Stimulated activated naive CD8-positive, alpha-beta T cell treated with anti-CD3 and anti-CD28 coated beads, Interleukin-15, amount 100 ng/mL, for 72 hours (primary cell): ENCODE measurements around the gene LDLRAD3.

Experiments used
- ATAC-seq: fragments of 150-1000 bp; cut with Tn5 transposase; 2 replicates; pipeline ENCODE4 v1.10.0; 2021; ENCODE audit warnings: mild to moderate bottlenecking, moderate library complexity
- DNase-seq, 2 donors: peaks; one replicate each; pipeline ENCODE4 v3.0.0; 2021 to 2022
- H3K27ac Mint-ChIP-seq, 2 donors: one replicate each; pipeline ENCODE4 v1.8.0; 2022; ENCODE audit warnings: mild to moderate bottlenecking in 2 of 2, mixed read lengths in 2 of 2, moderate library complexity in 2 of 2
- H3K27me3 Mint-ChIP-seq: one replicate; pipeline ENCODE4 v1.8.0; 2022; ENCODE audit warnings: mixed read lengths
- H3K4me1 Mint-ChIP-seq: one replicate; pipeline ENCODE4 v1.8.0; 2022; ENCODE audit warnings: mild to moderate bottlenecking, mixed read lengths
- H3K4me3 Mint-ChIP-seq, 2 donors: one replicate each; pipeline ENCODE4 v1.8.0; 2022; ENCODE audit warnings: mild to moderate bottlenecking in 2 of 2, mixed read lengths in 2 of 2, moderate library complexity in 1 of 2
- H3K9me3 Mint-ChIP-seq, 2 donors: one replicate each; pipeline ENCODE4 v1.8.0; 2022; ENCODE audit warnings: mixed read lengths in 2 of 2

The LDLRAD3 gene

DNA sequence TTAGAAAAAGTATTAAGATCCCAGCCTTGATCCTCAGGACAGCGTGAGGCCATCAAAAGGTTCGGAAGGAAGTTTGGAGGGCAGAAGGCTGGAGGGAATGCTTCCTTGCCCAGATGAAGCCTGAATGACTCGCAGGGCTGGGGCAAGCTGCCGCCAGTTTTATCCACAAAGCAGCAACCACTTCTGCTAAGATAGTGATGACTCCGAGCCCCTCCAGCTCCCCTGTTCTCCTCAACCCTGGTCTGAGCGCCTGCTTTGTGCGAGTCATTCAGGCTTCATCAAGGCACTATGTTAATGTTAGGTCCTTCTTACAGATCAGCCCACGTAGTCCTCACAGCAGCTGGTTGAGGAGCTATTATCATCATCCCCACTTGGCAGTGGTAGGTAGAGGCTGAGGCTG lies 186.5 kb downstream of the LDLRAD3 start:
- ATAC-seq (peak; percentile 26), DNase-seq (no peak)
- Mint-ChIP-seq H3K27ac (no peak overlapping the region), H3K9me3 (no peaks in the 10 kb centered on the region), H3K4me3 (no peak overlapping the region), H3K27me3 (peaks cover 34% of the 10 kb centered on the region), H3K4me1 (no peaks in the 10 kb centered on the region)

DNA sequence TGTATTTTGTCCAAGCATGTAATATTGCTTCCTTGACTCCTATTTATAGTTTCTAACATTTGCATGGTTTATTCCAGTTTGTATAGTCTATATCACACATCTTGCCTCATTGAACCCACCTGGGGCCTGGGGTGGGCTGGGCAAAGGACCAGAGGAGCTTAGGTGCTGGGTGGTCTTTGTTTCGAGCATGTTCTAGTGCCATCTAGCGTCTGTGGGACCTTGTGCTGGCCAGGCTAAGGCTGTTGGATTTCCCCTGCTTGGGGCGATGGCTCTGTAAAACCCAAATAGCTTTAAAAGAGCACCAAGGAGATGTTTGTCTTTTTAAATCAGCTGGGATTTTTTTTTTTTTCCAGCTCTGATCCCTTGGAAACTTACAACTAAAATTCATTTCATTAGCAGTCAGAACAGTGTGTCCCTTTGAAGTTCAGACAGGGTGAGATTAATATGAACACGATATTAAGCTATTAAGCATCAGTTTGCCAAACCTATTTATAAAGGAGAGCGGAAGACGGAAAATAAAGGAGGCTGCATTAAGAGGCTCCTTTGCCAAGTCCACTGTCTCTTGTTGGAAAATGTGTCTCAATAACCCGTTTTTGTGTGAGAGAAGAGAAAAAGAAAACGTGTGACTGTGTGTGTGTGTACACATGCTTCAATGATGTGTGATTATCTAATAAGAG lies 188.0 kb downstream of the LDLRAD3 start:
- ATAC-seq (peak; percentile 60), DNase-seq (peak; percentile 8 to 17)
- no peak overlapping the region for H3K27ac Mint-ChIP-seq
- H3K9me3 Mint-ChIP-seq, result no peaks in the 10 kb centered on the region
- H3K27me3 Mint-ChIP-seq, result peaks cover 25% of the 10 kb centered on the region
- H3K4me3 Mint-ChIP-seq, result no peak overlapping the region
- H3K4me1 Mint-ChIP-seq, result no peaks in the 10 kb centered on the region

DNA sequence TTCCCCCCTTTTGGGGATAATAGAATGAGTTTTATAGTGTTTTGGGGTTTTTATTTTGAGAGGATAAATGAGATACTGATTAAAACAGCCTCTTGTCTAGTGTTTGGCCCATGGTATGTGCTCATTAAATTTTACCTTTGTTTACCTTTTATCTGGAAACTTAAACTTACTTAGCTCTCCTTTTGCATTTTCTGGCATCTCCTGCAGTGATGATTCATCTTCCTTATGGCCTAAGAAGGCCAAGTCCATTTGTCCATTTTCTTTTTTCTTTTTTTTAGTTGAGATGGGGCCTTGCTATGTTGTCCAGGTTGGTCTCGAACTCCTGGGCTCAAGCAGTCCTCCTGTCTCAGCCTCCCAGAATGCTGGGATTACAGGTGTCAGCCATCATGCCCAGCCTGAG lies 189.1 kb downstream of the LDLRAD3 start:
- Mint-ChIP-seq H3K4me1 (no peaks in the 10 kb centered on the region), H3K4me3 (no peak overlapping the region), H3K27me3 (peaks cover 20% of the 10 kb centered on the region), H3K27ac (no peak overlapping the region), H3K9me3 (no peaks in the 10 kb centered on the region)
- no peak for DNase-seq
- no peak for ATAC-seq

DNA sequence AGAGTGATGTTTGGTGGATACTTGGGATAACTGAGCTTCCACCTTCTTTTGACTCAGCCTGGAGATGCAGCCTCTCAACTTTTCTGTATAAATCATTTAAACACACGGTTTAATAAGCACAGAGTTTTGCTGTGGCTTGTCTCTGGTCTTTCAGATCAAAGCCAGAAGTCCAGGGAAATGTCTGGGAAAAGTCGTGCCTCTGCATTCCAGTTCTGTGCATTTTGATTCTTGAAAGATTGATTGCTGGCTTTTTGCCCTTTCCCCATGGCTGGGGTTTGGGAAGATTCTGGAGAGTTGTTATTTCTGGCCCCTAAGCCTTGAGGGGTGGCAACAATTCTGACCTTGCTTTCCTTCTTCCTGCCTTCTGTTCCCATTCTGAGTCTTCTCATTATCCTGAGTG lies 191.2 kb downstream of the LDLRAD3 start:
- no peak overlapping the region for H3K4me3 Mint-ChIP-seq
- peaks cover 12% of the 10 kb centered on the region for H3K27me3 Mint-ChIP-seq
- ATAC-seq, result no peak
- no peaks in the 10 kb centered on the region for H3K4me1 Mint-ChIP-seq
- no peak for DNase-seq
- no peaks in the 10 kb centered on the region for H3K9me3 Mint-ChIP-seq
- H3K27ac Mint-ChIP-seq, result no peak overlapping the region

DNA sequence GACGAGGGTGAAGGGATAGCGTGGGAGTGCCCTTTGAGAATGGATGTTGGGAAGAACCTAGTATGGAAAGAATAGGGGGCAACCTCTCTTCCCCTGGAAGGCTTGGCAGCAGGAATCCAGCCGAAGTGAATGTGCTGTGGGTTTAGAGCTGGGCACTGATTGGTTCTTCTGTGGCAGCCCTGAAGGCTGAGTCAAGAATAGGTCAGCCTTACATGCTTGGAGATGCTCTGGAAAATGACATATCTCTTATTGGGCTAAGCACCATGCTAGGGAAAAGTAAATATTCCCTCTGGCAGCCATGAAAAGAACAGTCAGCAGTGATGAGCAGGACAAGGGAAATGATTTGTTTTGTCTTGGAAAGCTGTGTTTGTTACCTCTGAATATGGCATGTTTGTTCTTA lies 195.9 kb downstream of the LDLRAD3 start:
- no peaks in the 10 kb centered on the region for H3K27me3 Mint-ChIP-seq
- no peaks in the 10 kb centered on the region for H3K4me1 Mint-ChIP-seq
- no peak overlapping the region for H3K27ac Mint-ChIP-seq

DNA sequence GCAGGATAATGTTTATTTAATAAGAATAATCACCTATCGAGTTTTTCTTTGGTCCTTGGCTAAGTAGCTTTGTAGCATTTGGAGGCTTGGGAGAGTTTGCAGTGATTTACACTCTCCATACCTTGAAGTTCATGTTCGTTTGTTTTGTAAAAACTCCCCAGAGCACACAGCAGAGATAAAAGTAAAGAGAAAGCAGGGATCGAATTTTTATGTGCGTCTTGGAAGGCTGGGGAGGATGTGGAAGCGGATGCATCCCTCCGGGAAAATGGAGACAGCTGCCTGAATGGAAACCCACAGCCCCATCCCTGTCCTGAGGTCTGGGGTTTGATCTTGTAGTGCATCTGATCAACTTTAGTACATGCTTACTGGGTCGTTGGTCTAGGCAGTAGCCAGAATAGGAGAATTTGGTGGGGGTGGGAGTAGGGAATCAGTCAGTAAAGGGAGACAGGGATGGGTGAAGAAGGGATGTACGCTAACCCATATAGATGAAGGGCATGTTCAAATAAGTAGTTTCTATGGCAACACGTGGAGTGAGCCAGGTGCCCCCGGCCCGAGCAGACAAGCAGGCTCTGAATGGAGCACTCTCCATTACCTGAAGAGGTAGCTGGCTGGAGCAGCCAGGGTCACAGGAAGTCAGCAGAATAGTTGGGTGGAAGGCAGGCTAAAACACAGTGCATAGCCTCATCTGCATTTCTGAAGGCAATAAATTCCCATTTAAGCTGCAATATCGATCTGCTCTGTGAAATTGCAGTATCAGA lies 197.5 kb downstream of the LDLRAD3 start:
- ATAC-seq, result no peak
- Mint-ChIP-seq H3K4me1 (no peaks in the 10 kb centered on the region), H3K27ac (no peak overlapping the region), H3K27me3 (no peaks in the 10 kb centered on the region), H3K9me3 (no peaks in the 10 kb centered on the region), H3K4me3 (no peak overlapping the region)
- DNase-seq, result no peak

More for the DNA sequence above, 195.9 kb downstream of the LDLRAD3 start:
- DNase-seq, result no peak
- ATAC-seq, result no peak
- no peak overlapping the region for H3K4me3 Mint-ChIP-seq
- H3K9me3 Mint-ChIP-seq, result no peaks in the 10 kb centered on the region

DNA sequence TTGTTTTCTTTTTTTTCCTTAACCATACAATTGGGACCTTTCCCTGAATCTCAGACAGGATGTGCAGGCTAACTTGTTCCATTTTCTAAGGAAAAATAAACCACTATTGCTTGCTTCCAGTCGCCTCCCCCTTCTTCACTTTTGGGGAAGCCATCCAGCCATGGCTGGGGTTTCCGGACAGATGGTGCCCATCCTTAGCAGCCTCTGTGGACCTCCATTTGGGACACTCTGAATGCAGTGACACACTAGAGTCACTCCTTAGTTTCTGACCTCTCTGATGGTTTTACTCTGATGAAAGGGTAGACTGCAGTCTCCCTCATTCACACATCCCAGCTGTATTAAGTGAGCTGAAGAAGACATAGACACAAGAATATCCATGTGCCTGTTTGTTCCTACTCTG lies 198.1 kb downstream of the LDLRAD3 start:
- ATAC-seq (no peak), DNase-seq (no peak)
- Mint-ChIP-seq H3K4me3 (no peak overlapping the region), H3K27me3 (no peaks in the 10 kb centered on the region), H3K9me3 (no peaks in the 10 kb centered on the region), H3K27ac (no peak overlapping the region), H3K4me1 (no peaks in the 10 kb centered on the region)

DNA sequence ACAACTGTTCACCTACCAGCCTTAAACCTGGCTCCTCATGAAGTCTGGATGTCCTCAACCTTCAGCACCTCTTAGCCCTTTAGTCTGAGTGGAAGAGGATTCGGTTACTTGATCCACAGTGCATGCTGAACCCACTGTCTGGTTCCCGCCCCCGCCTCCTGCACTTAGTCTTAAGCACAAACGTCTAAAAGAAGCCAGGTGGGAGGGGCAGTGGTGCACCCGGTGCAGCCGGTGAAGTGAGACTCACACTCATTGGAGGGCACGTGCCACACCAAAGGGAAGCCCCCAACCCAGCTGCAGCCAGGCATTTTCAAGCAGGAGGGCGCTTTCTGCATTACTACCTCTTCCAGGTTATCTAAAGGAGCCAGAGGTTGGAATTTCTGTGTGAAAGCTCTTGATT lies 198.6 kb downstream of the LDLRAD3 start:
- no peaks in the 10 kb centered on the region for H3K9me3 Mint-ChIP-seq
- H3K4me1 Mint-ChIP-seq, result no peaks in the 10 kb centered on the region
- no peaks in the 10 kb centered on the region for H3K27me3 Mint-ChIP-seq
- H3K4me3 Mint-ChIP-seq, result no peak overlapping the region
- no peak for DNase-seq
- peak overlapping the region in 1 of 2 donors; percentile 57 for H3K27ac Mint-ChIP-seq
- no peak for ATAC-seq

DNA sequence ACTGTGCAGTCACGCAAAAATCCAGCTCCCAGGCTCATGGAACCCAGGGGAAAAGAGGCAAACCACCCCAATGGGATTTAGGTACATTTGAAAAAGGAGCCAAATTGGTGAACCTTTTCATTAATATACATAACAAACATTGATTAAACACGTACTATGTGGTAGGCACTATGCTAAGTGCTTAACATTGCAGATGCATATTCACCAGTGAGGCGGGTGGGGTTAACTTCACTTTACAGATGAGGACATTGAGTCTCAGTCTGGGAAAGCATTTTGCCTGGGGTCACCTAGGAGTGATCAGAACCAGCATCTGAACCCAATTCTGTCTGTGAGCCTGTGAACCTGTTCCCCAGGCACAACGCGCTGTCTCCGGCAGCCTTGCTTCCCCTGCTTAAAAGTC lies 199.0 kb downstream of the LDLRAD3 start:
- H3K4me1 Mint-ChIP-seq, result no peaks in the 10 kb centered on the region
- no peak overlapping the region for H3K4me3 Mint-ChIP-seq
- no peaks in the 10 kb centered on the region for H3K9me3 Mint-ChIP-seq
- ATAC-seq (no peak), DNase-seq (no peak)
- H3K27ac Mint-ChIP-seq, result no peak overlapping the region
- no peaks in the 10 kb centered on the region for H3K27me3 Mint-ChIP-seq

DNA sequence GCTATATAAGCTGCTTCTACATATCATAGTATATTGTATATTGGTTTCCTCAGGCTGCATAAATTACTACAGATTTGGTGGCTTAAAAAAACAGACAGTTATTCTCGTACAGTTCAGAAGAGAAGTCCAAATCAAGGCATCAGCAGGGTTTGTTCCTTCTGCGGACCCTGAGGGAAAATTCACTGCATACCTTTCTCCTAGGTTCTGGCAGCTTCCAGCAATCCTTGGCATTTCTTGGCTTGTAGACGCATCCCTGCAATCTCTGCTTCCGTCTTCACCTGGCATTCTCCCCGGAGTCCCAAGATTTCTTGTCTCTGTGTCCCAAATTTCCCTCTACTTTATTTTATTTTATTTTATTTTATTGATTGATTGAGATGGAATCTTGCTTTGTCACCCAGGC lies 202.6 kb downstream of the LDLRAD3 start:
- ATAC-seq (no peak), DNase-seq (no peak)
- H3K9me3 Mint-ChIP-seq, result no peaks in the 10 kb centered on the region
- H3K4me1 Mint-ChIP-seq, result peaks cover 13% of the 10 kb centered on the region
- H3K4me3 Mint-ChIP-seq, result no peak overlapping the region
- H3K27ac Mint-ChIP-seq, result no peak overlapping the region
- H3K27me3 Mint-ChIP-seq, result peaks cover 25% of the 10 kb centered on the region

DNA sequence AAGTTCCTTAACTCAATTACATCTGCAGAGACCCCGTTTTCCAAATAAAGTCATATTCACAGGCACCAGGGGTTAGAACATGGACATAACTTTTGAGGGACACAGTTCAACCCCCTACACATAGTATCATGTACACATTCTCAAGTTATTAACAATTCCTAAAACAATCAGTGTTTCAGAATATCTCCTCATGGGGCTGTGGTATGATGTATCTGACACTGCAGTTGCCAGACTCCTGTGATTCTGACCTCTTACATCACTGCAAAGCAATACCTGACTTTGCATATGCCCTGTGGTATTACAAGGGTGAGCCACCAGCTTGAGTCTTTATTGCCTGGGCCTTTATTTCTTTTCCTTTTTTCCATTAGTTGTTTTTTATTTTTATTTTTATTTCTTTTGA lies 203.6 kb downstream of the LDLRAD3 start:
- no peak for DNase-seq
- Mint-ChIP-seq H3K27me3 (peaks cover 33% of the 10 kb centered on the region), H3K4me3 (no peak overlapping the region), H3K9me3 (no peaks in the 10 kb centered on the region), H3K27ac (no peak overlapping the region), H3K4me1 (peaks cover 13% of the 10 kb centered on the region)
- no peak for ATAC-seq

DNA sequence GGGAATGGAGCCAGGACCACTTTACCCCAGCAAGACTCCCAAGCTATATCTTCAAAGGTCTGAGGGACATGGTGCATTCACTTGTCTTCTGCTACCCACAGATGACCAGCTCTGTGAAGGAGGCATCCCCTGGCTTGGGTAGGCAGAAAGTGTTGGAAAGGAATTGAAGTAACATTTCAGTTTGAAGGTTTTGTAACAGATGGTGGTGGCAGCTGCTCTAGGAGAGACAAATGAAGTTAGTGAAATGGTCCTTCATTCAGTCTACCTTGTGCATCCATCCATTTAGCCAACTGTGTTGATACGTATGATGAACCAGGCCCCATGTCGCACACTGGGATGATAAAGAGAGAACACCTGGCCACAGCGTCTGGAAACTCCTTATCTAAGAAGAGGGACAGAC lies 204.8 kb downstream of the LDLRAD3 start:
- ATAC-seq, result no peak
- H3K27me3 Mint-ChIP-seq, result peaks cover 36% of the 10 kb centered on the region
- no peak for DNase-seq
- H3K4me1 Mint-ChIP-seq, result peaks cover 13% of the 10 kb centered on the region
- H3K27ac Mint-ChIP-seq, result no peak overlapping the region
- no peak overlapping the region for H3K4me3 Mint-ChIP-seq
- no peaks in the 10 kb centered on the region for H3K9me3 Mint-ChIP-seq

DNA sequence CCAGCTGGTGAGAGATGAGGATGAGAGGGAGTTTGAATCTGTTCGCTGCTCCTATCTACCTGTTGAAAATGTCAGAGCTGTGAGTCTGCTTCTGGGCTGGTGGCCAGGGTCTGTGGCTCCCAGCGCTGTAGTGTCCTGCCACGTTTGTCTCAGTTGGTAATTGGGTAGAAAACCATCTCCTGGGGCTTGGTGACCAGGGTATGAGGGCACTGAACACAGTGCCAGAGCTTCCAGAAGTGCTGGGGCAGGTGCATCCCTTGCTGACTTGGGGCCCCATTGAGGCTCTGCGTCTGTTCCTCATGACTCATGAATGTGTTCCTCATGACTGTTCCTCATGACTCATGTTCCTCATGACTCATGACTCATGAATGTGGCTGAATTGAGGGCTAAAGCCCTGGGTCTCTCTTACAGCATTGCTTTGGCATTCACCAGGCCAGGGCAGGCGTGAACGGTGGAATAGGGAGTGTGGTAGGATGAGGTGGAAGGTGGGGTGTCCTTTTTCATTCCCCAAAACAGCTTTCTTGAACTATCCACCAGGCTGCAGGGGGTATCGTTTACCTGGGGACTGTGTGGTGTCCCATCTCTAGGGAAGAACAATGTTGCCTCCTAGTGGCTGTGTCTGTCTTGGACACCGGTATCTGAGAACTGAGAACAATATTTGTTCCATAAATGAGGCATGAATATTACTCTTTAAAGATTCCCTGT lies 205.8 kb downstream of the LDLRAD3 start:
- Mint-ChIP-seq H3K4me3 (no peak overlapping the region), H3K4me1 (peaks cover 13% of the 10 kb centered on the region), H3K27ac (peak overlapping the region; percentile 68 to 89), H3K27me3 (peaks cover 38% of the 10 kb centered on the region), H3K9me3 (no peaks in the 10 kb centered on the region)
- DNase-seq (peak; percentile 21 to 43), ATAC-seq (peak; percentile 93)

DNA sequence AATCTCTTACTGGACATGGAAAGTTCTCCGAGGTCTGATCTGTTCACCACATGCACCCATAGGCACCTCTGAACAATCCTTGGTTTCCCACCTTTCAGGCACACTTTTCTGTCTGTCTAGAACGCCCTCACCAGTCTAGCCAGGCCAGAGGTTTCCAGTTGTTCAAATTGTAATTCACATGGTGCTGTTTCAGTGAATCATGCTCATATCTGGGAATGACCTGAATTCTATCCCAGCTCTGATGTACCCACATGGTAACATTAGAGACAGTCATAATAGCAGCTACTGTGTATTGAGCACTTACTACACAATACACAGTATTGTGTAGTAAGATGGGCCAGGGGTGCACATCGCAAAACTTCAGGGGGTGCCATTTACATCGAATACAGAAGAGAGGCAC lies 207.1 kb downstream of the LDLRAD3 start:
- no peak for DNase-seq

DNA sequence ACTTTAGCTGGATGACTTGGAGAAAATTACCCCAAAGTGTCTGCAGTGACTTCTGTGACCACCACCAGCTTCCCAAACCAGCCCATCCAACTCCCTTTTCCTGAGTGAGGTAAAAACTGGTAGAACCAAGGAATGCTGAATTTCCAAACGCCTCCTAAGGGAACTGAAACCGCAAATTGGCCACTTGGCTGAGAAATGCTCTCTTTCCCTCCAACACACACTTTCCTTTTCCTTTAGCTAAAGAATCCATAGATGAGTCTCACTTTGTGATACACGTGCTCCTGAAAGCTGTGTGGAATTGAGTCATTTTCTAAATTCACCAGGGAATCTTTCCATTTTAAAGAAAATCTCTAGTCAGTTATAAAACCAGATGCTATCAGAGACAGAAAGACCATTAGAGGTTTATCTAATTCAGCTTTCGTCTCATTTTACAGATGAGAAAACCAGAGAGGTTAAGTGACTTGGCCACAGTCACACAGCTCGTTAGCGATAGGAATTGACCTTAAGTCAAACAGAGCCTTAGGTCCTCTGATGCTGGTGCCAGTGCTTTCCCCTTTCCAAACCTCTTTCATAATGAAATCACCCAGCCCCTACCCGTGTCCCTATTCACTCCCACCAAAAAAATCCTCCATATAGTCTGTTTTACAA lies 208.2 kb downstream of the LDLRAD3 start:
- Mint-ChIP-seq H3K4me1 (peaks cover 13% of the 10 kb centered on the region), H3K4me3 (no peak overlapping the region)
- no peak for DNase-seq

More for the DNA sequence above, 207.1 kb downstream of the LDLRAD3 start:
- Mint-ChIP-seq H3K27ac (no peak overlapping the region), H3K4me3 (no peak overlapping the region), H3K27me3 (peaks cover 48% of the 10 kb centered on the region), H3K4me1 (peaks cover 13% of the 10 kb centered on the region), H3K9me3 (no peaks in the 10 kb centered on the region)
- ATAC-seq, result no peak

DNA sequence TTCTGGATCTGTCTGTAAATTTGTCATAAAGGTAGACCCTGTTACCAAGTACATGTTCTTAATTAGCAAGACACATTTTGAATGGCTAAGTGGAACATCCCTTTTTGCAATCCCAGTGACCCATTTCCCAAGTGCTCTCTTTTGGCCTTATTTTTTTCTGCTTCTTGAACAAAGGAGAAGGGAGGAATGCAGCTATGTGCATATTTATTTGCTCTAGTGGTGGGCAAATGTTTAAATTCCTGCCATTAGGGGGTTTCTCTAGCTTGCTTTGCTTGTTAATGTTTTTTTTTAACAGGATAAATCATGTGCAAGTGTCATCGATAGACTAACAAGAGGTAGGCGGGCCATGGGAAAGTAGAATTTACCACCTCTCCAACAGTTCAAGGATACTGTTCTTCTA lies 209.7 kb downstream of the LDLRAD3 start:
- Mint-ChIP-seq H3K4me3 (no peak overlapping the region), H3K4me1 (peaks cover 13% of the 10 kb centered on the region), H3K27me3 (peaks cover 52% of the 10 kb centered on the region), H3K27ac (no peak overlapping the region), H3K9me3 (no peaks in the 10 kb centered on the region)
- DNase-seq (no peak), ATAC-seq (no peak)

More for the DNA sequence above, 208.2 kb downstream of the LDLRAD3 start:
- ATAC-seq, result no peak
- Mint-ChIP-seq H3K27me3 (peaks cover 52% of the 10 kb centered on the region), H3K9me3 (no peaks in the 10 kb centered on the region), H3K27ac (no peak overlapping the region)
